Ovary (tissue), 9 donors: Measurements from ENCODE around the gene GOLGB1. TPM values are rescaled to one million over a fixed set of nuclear protein-coding genes. Genes with fewer than 3 reads are reported as not detected.

Source experiments
- DNase-seq, 5 donors: peaks; one replicate each; pipeline ENCODE4 v3.0.0-alpha.2; 2019 to 2020
- H3K27ac ChIP-seq, 2 donors: fragments of 200-600 bp; one replicate each; pipeline versions ENCODE4 v1.5.1 to v1.8.0; 2019 to 2022
- H3K27me3 ChIP-seq: fragments of 200-600 bp; one replicate; pipeline ENCODE4 v1.8.0; 2022
- H3K36me3 ChIP-seq: fragments of 200-600 bp; sonication (generic); one replicate; pipeline ENCODE4 v1.5.1; 2019
- H3K4me1 ChIP-seq: one replicate; pipeline ENCODE4 v1.8.1; 2013; ENCODE audit warnings: mild to moderate bottlenecking, moderate library complexity; ENCODE audit not compliant: insufficient read depth
- H3K4me3 ChIP-seq: fragments of 200-600 bp; sonication (generic); one replicate; pipeline ENCODE4 v1.5.1; 2017
- H3K9me3 ChIP-seq, 2 donors: fragments of 200-600 bp in 1 of 2; sonication (generic) in 1 of 2; one replicate each; pipeline versions ENCODE4 v1.5.1 to v1.8.1; 2013 to 2019; ENCODE audit warnings: mild to moderate bottlenecking in 1 of 2, moderate library complexity in 1 of 2
- CTCF ChIP-seq, 3 donors: fragments of 450-650 bp in 2 of 3; fragments of 200-600 bp in 1 of 3; IDR thresholded peaks; one replicate each; pipeline versions ENCODE4 v1.5.1 to v1.8.0; 2016 to 2022; ENCODE audit warnings: antibody characterized with exemption in 3 of 3, mild to moderate bottlenecking in 1 of 3
- EP300 ChIP-seq: sonication (generic); formaldehyde crosslinking; IDR thresholded peaks from one replicate; pipeline ENCODE4 v1.6.1; 2017; ENCODE audit warnings: antibody characterized with exemption
- POLR2A ChIP-seq: fragments of 450-650 bp; IDR thresholded peaks from one replicate; pipeline ENCODE4 v1.6.1; 2017; ENCODE audit warnings: antibody characterized with exemption, mild to moderate bottlenecking, moderate library complexity
- WGBS, 3 donors: extraction: QIAGEN DNeasy Blood & Tissue Kit in 1 of 3; methylation state at CpG; one replicate each; pipeline versions ENCODE4 v1.1.5 to v1.1.7; 2013 to 2017; 5-methylcytosine and 5-hydroxymethylcytosine counted together
- intact Hi-C, 4 donors: fragments of 100-400 bp; cut with DNase I; formaldehyde crosslinking; loops; one replicate each; pipeline versions ENCODE4 v1.11.0 to v1.15.1; 2022 to 2023
- polyA plus RNA-seq, 2 donors: library from polyadenylated mRNA; stranded (reverse); fragments of 200-250 nt in 1 of 2; fragments of 350-450 nt in 1 of 2; fragmentation: Illumina TruSeq in 1 of 2; extraction: RNeasy Lipid Tissue Mini Kit (QIAGEN cat#74804) in 1 of 2; gene quantifications; one replicate each; pipeline ENCODE4 v1.2.3, GENCODE V29; 2013 to 2014
- total RNA-seq, 7 donors: library from RNA; depleted of rRNA in 2 of 7; stranded (reverse); fragments of >200 nt in 2 of 7; fragmentation: NEBNext Ultra II Directional in 3 of 7; extraction: Animal tissue kit (Norgen Biotek cat#: 25700) in 3 of 7; gene quantifications; one replicate each; pipeline versions ENCODE4 v1.1.0 to v1.2.4, GENCODE V29; 2016 to 2023
- donor health status: DM: no; HTN: no; CAD: no; lungs with moderate emphysema.
- donor health status: DM: no; HTN: no; CAD: no.
- donor health status: Bipolar disorder and iron deficiency.
- donor health status: DM: yes; HTN: yes; CAD: no.
- donor health status: DM: no; HTN: no; CAD: no.
- donor health status: DM: yes; HTN: yes; CAD: no.

GOLGB1 gene
- total and polyA plus RNA-seq, 9 donors: 18.9 to 70.5 (median 50.2) TPM

GRCh38 chr3:121724130-121724529 lies 25.4 kb downstream of the GOLGB1 start:
- no peaks in the 10 kb centered on the region for H3K36me3 ChIP-seq
- intact Hi-C loops: no loop called here
- H3K4me3 ChIP-seq: no peak overlapping the region
- peaks cover 2% of the 10 kb centered on the region for H3K4me1 ChIP-seq
- WGBS, 3 donors: 92 to 98% (median 96%) methylated on average over 1 of the region's 1 CpG
- no peaks in the 10 kb centered on the region for H3K27me3 ChIP-seq
- no peak overlapping the region for H3K27ac ChIP-seq
- no peak for DNase-seq
- no peaks in the 10 kb centered on the region for H3K9me3 ChIP-seq
- TF ChIP-seq CTCF (IDR thresholded peaks at IDR 0.05) (no peak), EP300 (no peak), POLR2A (no peak)

GRCh38 chr3:121723485-121723884 lies 26.1 kb downstream of the GOLGB1 start:
- Histone ChIP-seq H3K4me1 (peaks cover 2% of the 10 kb centered on the region), H3K27me3 (no peaks in the 10 kb centered on the region), H3K36me3 (no peaks in the 10 kb centered on the region), H3K4me3 (no peak overlapping the region), H3K9me3 (no peaks in the 10 kb centered on the region), H3K27ac (no peak overlapping the region)
- DNase-seq: no peak
- TF ChIP-seq CTCF (IDR thresholded peaks at IDR 0.05) (no peak), EP300 (no peak), POLR2A (no peak)
- 86 to 92% (median 88%) methylated on average over 1 of the region's 1 CpG for WGBS, 3 donors
- intact Hi-C loops: no loop called here

GRCh38 chr3:121722411-121722810 lies 27.1 kb downstream of the GOLGB1 start:
- 59 to 80% (median 59%) methylated on average over 1 of the region's 1 CpG for WGBS, 3 donors
- Histone ChIP-seq H3K4me1 (peaks cover 2% of the 10 kb centered on the region), H3K27ac (no peak overlapping the region), H3K9me3 (no peaks in the 10 kb centered on the region), H3K4me3 (no peak overlapping the region), H3K27me3 (no peaks in the 10 kb centered on the region), H3K36me3 (no peaks in the 10 kb centered on the region)
- intact Hi-C loops: no loop called here
- no peak for TF ChIP-seq CTCF (IDR thresholded peaks at IDR 0.05)
- TF ChIP-seq EP300: no peak
- no peak for TF ChIP-seq POLR2A
- DNase-seq: no peak

- no peaks in the 10 kb centered on the region for H3K9me3 ChIP-seq
- TF ChIP-seq EP300 (no peak), CTCF (IDR thresholded peaks at IDR 0.05) (no peak)
- intact Hi-C loops: no loop called here
- no peaks in the 10 kb centered on the region for H3K36me3 ChIP-seq
- H3K27me3 ChIP-seq: no peaks in the 10 kb centered on the region
- no peak overlapping the region for H3K4me3 ChIP-seq
- H3K27ac ChIP-seq: no peak overlapping the region
- H3K4me1 ChIP-seq: peaks cover 2% of the 10 kb centered on the region
- no peak for DNase-seq
These were observed 29.4 kb downstream of the GOLGB1 start for GRCh38 chr3:121720163-121720562.

- no peak overlapping the region for H3K27ac ChIP-seq
- no peak for DNase-seq
- no peaks in the 10 kb centered on the region for H3K27me3 ChIP-seq
- no peak for TF ChIP-seq POLR2A
- TF ChIP-seq EP300: no peak
- no peak for TF ChIP-seq CTCF (IDR thresholded peaks at IDR 0.05)
- no peaks in the 10 kb centered on the region for H3K36me3 ChIP-seq
- H3K4me3 ChIP-seq: no peak overlapping the region
- peaks cover 4% of the 10 kb centered on the region for H3K4me1 ChIP-seq
- 88 to 90% (median 88%) methylated on average over 5 of the region's 5 CpGs for WGBS, 3 donors
- intact Hi-C loops: loop anchor here in 1 of 4 donors (10.0 kb wide), 1 partner anchor 425 kb away; no protein-coding TSS in a partner anchor
- H3K9me3 ChIP-seq: no peaks in the 10 kb centered on the region
These were observed 30.1 kb downstream of the GOLGB1 start for GRCh38 chr3:121719423-121719822.
